Glutamatergic neuron (in vitro differentiated cells): Measurements from ENCODE around the gene TMCC2. TPM values are rescaled to one million over a fixed set of nuclear protein-coding genes. Genes with fewer than 3 reads are reported as not detected.

Source experiments
- DNase-seq: peaks from one replicate; pipeline ENCODE4 v3.0.0; 2022
- H3K27ac Mint-ChIP-seq: one replicate; pipeline ENCODE4 v1.8.0; 2020; ENCODE audit warnings: mild to moderate bottlenecking, mixed read lengths, inconsistent platforms; ENCODE audit not compliant: unreplicated experiment
- H3K27me3 Mint-ChIP-seq: one replicate; pipeline ENCODE4 v1.8.0; 2020; ENCODE audit warnings: mild to moderate bottlenecking, moderate library complexity, mixed read lengths, inconsistent platforms; ENCODE audit not compliant: unreplicated experiment
- H3K36me3 Mint-ChIP-seq: one replicate; pipeline ENCODE4 v1.8.0; 2020; ENCODE audit warnings: mild to moderate bottlenecking, mixed read lengths, inconsistent platforms; ENCODE audit not compliant: unreplicated experiment
- H3K4me1 Mint-ChIP-seq: one replicate; pipeline ENCODE4 v1.8.0; 2020; ENCODE audit warnings: mild to moderate bottlenecking, low read depth, mixed read lengths, inconsistent platforms; ENCODE audit not compliant: unreplicated experiment
- H3K4me3 Mint-ChIP-seq: one replicate; pipeline ENCODE4 v1.8.0; 2020; ENCODE audit warnings: mild to moderate bottlenecking, mixed read lengths, inconsistent platforms; ENCODE audit not compliant: unreplicated experiment
- H3K9me3 Mint-ChIP-seq: one replicate; pipeline ENCODE4 v1.8.0; 2020; ENCODE audit warnings: mild to moderate bottlenecking, moderate library complexity, mixed read lengths, inconsistent platforms; ENCODE audit not compliant: unreplicated experiment
- total RNA-seq: library from RNA; stranded (reverse); fragmentation: NEBNext Ultra II Directional; extraction: Animal tissue kit (Norgen Biotek cat#: 25700); gene quantifications from one replicate; pipeline ENCODE4 v1.2.1, GENCODE V29; 2021; ENCODE audit not compliant: unreplicated experiment
- TF ChIP-seq, protein P1 (sequence below): fragments of 200-600 bp; sonication (generic); IDR thresholded peaks from one replicate; pipeline ENCODE4 v1.5.0; 2021; ENCODE audit not compliant: partially characterized antibody, unreplicated experiment

TMCC2 gene
- total RNA-seq, 1 donor from 2014 or later, result 80.1 TPM

- DNase-seq, result no peak
- Mint-ChIP-seq H3K4me1 (peaks cover 22% of the 10 kb centered on the region), H3K27me3 (peaks cover 8% of the 10 kb centered on the region), H3K36me3 (no peaks in the 10 kb centered on the region), H3K27ac (peak overlapping the region; percentile 45), H3K9me3 (peaks cover 10% of the 10 kb centered on the region), H3K4me3 (no peak overlapping the region)
- TF ChIP-seq, protein P1, sequence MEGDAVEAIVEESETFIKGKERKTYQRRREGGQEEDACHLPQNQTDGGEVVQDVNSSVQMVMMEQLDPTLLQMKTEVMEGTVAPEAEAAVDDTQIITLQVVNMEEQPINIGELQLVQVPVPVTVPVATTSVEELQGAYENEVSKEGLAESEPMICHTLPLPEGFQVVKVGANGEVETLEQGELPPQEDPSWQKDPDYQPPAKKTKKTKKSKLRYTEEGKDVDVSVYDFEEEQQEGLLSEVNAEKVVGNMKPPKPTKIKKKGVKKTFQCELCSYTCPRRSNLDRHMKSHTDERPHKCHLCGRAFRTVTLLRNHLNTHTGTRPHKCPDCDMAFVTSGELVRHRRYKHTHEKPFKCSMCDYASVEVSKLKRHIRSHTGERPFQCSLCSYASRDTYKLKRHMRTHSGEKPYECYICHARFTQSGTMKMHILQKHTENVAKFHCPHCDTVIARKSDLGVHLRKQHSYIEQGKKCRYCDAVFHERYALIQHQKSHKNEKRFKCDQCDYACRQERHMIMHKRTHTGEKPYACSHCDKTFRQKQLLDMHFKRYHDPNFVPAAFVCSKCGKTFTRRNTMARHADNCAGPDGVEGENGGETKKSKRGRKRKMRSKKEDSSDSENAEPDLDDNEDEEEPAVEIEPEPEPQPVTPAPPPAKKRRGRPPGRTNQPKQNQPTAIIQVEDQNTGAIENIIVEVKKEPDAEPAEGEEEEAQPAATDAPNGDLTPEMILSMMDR, result no peak
Measured at GRCh38 chr1:205266611-205267305, 39.0 kb downstream of the TMCC2 start.

DNA sequence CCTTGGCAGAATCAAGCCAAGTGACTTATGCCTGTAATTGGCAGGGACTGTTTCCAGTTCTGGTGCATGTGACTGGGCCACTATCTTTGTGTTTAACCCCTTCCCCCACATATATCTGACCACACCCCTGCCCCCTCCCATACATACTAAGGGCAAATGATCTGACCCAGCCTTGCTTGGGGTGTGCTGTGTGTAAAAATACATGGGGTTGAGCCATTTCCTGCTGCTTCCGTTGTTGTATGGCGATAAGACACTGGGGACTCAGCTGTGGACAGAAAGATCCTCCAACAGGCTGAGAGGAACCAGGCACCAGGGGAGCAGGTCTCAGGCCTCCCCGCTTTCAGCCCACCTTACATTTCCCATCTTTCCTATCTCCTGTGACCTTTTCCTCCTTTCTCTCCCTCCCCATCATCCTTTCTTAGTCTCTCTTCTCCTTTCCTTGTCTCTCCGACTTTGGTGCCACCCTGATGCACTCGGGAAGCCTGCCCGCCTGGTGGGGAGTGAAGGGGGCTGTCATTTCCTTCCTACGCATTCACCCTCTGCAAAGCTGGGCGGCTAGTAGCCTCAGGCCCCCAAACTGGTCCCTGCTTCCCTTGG is 39.7 kb downstream of the TMCC2 start:
- no peak overlapping the region for H3K27ac Mint-ChIP-seq
- DNase-seq, result no peak
- H3K36me3 Mint-ChIP-seq, result no peaks in the 10 kb centered on the region
- TF ChIP-seq, protein P1, result no peak
- H3K9me3 Mint-ChIP-seq, result peaks cover 10% of the 10 kb centered on the region
- H3K4me1 Mint-ChIP-seq, result peaks cover 19% of the 10 kb centered on the region
- H3K4me3 Mint-ChIP-seq, result no peak overlapping the region
- peaks cover 4% of the 10 kb centered on the region for H3K27me3 Mint-ChIP-seq

DNA sequence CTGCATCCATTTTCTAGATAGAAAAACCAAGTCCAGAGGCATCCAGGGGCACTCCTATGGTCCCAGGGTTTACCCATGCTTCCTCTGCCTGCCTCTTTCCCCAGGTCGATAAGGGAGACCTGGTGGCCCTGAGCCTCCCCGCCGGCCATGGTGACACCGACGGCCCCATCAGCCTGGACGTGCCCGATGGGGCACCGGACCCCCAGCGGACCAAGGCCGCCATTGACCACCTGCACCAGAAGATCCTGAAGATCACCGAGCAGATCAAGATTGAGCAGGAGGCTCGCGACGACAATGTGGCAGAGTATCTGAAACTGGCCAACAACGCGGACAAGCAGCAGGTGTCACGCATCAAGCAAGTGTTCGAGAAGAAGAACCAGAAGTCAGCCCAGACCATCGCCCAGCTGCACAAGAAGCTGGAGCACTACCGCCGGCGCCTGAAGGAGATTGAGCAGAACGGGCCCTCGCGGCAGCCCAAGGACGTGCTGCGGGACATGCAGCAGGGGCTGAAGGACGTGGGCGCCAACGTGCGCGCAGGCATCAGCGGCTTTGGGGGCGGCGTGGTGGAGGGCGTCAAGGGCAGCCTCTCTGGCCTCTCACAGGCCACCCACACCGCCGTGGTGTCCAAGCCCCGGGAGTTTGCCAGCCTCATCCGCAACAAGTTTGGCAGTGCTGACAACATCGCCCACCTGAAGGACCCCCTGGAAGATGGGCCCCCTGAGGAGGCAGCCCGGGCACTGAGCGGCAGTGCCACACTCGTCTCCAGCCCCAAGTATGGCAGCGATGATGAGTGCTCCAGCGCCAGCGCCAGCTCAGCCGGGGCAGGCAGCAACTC is 41.3 kb downstream of the TMCC2 start:
- Mint-ChIP-seq H3K4me1 (peaks cover 25% of the 10 kb centered on the region), H3K36me3 (no peaks in the 10 kb centered on the region), H3K27ac (no peak overlapping the region), H3K4me3 (no peak overlapping the region), H3K9me3 (peaks cover 10% of the 10 kb centered on the region), H3K27me3 (peaks cover 4% of the 10 kb centered on the region)
- TF ChIP-seq, protein P1, result no peak
- no peak for DNase-seq

DNA sequence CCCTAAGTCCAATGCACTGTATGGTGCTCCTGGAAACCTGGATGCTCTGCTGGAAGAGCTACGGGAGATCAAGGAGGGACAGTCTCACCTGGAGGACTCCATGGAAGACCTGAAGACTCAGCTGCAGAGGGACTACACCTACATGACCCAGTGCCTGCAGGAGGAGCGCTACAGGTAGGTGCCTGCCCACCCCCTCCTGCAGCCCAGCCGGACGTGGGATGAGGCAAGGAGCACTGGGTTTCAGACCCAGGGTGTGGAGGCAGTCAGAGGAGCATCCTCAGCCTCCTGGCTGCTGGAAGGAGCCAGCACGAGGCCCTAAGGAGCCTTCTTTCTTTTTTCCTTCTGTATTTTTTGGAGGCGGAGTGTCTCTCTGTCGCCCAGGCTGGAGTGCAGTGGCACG is 42.0 kb downstream of the TMCC2 start:
- H3K27ac Mint-ChIP-seq, result no peak overlapping the region

More for the DNA sequence above, 42.0 kb downstream of the TMCC2 start:
- Mint-ChIP-seq H3K27me3 (peaks cover 5% of the 10 kb centered on the region), H3K9me3 (peaks cover 12% of the 10 kb centered on the region), H3K4me1 (peaks cover 25% of the 10 kb centered on the region), H3K4me3 (no peak overlapping the region), H3K36me3 (no peaks in the 10 kb centered on the region)
- DNase-seq, result no peak
- TF ChIP-seq, protein P1, result no peak
